HG03460 (cell line): ENCODE data around the gene CDK5RAP2.

Source experiments
- ATAC-seq: cut with Tn5 transposase; IDR thresholded peaks from one replicate; pipeline ENCODE4 v1.9.1; 2021; ENCODE audit not compliant: unreplicated experiment

CDK5RAP2 gene

DNA sequence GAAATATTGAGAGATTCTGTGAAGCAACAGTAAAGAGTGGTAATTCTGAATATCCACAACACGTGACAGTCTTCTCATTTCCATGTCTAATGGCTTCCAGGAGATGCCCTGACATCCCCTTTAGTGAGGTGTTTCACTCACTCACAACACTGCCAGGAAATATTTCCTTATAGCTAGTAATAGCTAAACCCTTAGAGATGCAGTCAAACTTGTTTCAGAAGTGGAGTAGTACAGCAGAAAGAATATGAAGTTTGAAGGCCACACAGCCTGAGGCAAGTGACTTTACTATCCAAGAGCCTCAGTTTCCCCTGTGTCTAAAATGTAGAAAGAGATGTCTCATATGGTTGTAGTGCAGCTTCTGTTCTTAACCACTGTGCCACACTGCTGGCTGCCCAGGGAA, 139.2 kb downstream of the CDK5RAP2 start:
- ATAC-seq, result no peak

DNA sequence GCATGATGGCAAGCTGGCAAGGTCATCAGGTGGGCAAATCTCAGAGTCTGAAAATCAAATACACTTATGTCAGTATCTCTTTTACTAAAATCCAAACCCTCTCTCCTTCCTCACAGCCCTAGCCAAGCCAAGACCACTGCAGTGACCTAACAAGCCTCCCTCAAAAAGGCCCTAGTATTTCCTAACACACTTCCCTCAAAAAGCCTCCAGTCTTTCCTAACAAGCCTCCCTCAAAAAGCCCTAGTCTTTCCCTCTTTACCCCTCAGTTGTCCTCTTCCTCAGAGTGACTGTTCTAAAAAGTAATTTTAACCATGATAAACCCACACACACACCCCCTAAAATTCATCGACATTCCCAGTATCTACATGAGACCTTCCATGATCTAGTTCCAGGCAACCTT, 140.0 kb downstream of the CDK5RAP2 start:
- no peak for ATAC-seq

DNA sequence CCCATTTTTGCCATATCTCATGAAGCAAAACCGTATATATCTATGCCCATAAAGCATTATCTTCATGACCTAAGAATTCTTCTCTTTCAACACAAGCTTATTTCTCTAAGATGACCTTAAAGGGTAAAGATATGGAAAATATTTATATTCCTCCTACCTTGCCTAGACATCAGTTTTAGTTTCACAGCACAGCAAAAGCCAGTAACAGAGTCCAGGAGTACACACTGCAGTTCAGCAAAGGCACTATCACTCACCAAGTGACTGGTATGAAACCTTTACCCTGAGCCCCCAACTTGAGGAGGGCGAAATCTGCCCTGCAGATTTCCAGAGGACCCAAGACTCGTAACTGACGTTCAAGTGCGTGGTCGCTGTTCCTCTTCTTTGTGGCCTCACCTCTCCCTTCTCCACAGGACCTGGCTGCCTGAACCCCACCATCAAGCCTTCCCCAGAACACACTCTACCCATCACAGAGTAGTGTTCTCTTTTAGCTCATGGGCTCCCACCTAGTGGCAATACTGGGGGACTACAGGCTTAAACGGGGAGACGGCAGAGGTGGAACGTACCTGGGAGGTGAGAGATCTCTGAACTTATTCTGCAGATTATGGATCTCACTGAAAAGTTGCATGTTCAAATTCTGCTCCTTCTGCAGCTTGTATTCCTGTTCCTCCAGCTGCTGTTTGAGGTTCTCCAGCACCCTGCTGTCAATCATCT, 141.0 kb downstream of the CDK5RAP2 start:
- peak; percentile 54 for ATAC-seq

DNA sequence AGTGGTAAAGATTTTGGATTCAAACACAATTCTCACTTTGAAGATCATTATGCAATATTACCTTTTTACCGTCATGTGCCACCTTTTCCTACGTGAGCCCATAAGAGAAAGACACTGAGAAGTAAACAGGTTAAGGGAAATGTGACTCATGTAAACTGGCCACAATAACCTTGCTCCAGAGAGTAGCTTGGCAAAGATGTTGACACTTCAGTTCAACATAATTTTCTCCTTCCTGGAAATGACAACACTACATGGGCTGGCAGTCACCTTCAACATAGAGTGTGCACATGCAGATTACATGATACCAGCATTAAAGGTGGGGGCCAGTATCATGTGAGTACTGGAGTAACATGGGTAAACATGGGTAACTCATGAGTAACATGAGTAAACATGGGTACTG, 141.9 kb downstream of the CDK5RAP2 start:
- no peak for ATAC-seq

DNA sequence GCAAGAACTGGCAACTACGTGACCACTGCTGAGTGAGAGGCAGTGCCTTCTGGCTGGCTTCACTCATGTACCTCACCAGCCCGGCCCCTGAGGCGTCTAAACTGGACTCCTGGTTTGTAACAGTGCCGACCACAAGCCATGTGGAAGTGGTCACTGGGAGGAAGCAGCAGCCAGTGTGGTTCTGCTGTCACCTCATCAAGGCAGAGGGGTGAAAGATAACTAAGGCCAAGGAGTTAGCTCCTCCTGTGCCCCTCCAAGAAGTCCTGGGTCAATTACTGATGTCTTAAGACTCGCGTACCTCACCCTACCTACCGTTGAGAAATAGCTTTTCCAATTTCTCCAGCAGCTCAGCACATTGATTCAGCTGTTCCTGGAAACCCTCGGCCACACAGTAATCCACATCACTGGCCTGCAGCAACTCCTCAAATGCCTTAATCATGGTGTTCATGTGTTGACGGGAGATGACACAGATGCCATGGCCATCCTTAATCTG, 142.9 kb downstream of the CDK5RAP2 start:
- no peak for ATAC-seq

DNA sequence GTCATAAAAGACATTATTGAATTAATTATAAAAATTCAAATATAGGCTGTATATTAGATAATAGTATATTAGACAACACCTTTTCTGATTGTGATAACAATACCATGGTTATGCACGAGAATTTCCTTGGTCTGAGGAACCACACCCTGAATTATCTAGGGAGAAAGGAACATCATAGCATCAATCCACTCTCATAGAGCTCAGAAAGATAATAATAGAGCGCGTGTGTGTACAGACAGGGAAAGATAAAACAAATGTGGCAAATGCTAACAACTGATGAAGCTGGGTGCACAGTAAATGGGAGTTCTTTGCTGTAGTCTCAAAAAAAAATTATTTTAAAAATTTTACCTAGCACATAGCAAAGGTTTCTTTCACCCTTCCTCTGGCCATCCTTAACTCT, 143.5 kb downstream of the CDK5RAP2 start:
- no peak for ATAC-seq

DNA sequence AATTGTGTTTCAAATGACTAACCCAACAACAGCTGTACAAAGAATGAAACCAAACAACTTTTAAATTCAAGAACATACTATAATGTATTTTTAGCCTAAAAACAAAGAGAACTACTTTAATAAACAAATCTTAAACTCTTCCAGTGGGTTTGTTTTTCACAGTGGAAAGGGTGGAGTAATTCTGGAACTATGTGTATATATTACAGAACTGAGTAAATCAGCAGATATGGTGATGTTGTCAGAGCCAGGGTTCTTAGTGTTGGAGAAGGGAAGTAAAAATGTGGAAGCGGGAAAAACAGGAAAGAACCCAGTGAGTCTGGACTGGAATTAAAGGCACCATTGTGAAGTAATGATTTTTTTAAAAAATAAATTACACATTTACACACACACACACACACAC, 144.9 kb downstream of the CDK5RAP2 start:
- ATAC-seq, result no peak

DNA sequence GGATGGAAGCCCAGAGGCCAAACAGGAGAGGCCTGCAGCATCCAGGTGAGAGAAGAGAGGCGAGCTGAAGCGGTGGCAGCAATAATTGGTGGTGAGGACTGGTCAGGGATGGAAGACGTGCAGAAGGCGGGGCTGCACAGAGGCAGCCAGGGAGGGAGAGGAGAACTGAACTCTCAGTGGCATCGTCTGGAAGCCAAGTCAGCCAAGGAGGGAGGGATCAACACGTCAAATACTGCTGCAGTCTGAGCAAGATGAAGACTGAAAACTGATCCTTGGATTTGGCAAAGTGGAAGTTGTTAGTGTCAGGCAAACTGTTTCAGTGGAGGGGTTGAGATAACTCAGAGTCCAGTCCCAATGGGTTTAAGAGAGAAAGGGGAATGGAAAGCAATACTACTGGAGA, 145.4 kb downstream of the CDK5RAP2 start:
- no peak for ATAC-seq

DNA sequence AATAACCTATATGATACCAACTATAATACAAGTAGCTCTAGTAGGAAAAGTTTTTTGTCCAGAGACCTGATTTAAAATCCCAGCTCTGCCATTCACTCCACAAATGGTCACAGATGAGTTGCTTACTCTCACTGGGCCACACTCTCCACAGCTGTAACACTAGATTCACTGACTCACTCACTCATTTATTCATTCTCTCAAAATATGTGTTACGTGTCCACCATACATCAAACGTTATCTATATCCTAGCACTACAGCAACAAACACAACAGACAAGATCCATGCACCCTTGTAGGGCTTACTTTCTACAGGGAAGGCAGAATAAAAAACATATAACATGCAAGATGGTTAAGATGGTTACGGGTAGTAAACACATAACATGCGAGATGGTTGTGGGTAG, 146.3 kb downstream of the CDK5RAP2 start:
- ATAC-seq, result no peak

DNA sequence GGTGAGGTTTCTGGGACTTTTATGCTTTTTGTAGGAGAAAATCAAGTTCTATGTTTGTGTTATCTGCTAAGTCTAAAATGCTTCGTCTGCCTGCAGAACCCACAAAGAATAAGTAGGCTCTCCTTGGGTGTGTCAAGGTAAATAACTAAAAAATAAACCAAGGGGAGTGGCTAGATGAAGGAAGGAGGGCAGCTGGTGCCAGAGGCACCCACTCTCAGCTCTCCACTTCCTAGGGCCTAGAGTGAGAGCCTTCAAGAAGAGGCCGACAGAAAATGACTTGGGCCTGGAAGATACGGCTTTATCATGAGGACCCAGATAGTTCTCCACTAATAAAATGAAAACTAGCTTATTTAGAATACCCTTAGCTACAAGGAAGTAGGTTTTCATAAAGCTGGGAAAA, 147.4 kb downstream of the CDK5RAP2 start:
- ATAC-seq, result no peak

DNA sequence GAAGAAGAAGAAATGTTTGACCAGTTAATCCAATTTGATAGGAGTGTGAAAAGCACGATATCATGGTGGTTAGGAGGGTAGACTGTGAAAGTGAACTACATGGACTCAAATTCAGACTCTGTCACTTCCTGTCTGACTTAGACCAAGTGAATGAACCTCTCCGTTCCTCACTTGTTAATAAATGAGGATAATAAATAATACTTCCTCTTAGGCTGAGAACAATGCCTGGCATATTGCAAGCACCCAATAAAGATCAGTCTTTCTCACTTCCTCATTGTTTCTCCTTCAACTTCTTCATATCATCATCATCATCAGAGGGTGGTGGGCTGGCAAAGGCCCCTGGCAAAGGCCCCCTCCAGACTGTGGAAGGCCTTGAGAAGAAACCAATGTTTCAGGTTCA, 148.7 kb downstream of the CDK5RAP2 start:
- ATAC-seq, result no peak

DNA sequence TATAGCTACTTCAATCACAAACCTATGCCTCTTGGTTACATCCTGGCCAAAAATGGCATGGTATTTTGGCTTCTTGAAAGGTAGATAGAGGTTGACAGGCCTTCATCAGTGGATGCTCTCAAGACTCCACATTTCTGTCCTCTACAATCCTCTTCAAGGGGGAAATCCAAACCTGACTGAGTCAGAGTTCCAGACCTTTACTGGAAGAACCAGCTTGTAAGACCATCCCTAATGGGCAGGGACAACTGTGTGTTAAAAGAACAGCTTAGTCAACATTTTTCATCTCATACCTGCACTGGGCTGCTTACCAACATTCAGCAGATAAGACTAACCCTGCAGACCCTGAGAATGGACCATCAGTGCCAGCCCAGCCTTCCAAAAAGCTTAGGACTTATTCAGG, 155.7 kb downstream of the CDK5RAP2 start:
- no peak for ATAC-seq

DNA sequence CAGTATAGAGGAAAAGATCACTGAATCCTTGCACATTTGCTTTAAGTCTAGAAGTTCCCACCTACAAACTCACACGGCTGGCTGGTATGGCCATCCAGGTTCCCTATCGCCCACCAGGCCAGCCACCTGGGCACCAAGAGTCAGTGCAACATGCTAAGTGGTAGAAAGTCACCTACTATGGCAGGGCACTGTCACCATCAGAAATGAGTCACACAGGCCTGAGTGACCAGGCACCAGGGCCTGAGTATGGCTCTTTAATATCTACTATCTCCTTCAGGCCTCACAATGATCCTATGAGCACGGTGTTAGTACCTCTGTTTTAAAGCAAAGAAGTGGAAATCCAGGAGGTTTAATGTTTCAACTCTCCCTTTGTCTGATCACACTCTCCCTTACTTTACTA, 156.2 kb downstream of the CDK5RAP2 start:
- ATAC-seq, result no peak

DNA sequence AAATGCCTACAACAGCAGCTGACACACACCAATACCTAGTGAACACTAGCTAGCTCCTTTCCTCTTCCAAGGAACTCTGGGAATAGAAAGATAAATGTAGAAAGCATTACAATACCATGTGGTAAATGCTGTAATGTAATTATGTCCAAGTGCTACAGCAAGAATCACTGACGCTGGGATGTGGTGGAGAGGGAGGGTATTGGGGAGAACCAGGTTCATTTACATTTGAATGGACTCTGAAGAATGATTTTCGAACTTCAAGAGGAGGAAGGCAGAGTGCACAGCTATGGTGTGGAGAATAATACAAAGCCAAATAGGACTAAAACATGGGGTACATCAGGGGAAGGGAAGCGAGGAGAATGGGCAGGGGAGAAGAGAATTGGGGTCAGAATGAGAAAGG, 158.0 kb downstream of the CDK5RAP2 start:
- ATAC-seq, result no peak

DNA sequence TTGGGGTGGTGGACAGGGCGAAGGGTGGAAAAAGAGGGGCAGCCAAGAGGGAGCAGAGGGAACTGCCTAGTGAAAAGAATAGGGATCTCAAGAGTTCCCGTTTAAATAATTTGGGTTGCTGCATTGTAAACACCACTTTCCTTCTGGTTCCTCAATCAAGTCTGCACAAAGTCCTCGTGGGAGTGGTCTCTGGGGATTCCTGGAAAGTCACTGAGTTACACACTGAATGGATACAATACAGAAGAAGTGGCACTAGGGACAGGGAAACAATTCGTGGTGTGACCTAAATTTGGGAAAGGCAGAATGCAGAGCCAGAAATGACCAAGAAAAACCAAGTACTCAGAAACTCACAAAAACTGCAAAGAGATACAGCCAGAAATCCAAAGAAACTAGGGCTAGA, 161.7 kb downstream of the CDK5RAP2 start:
- ATAC-seq, result no peak

DNA sequence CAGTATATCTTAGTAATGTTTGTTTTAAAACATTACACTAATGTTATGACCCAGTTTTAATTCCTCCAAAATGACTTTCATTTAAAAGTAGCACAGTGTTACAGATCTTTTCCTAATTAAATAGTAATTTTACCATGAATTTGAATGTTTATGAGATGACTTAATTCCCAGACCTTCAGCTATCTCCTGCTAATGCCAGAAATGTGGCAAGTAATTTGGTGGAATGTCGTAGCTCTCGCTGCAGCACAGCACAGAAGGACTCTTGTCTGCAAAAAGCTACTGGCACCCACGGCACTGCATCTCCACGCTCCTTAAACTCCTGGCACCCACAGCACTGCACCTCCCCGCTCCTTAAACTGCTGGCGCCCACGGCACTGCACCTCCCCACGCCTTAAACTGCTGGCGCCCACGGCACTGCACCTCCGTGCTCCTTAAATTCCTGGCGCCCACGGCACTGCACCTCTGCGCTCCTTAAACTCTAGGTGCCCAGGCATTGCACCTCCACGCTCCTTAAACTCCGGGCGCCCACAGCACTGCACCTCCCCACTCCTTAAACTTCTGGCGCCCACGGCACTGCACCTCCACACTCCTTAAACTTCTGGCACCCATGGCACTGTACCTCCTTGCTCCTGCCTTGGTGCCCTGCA, 163.1 kb downstream of the CDK5RAP2 start:
- no peak for ATAC-seq

DNA sequence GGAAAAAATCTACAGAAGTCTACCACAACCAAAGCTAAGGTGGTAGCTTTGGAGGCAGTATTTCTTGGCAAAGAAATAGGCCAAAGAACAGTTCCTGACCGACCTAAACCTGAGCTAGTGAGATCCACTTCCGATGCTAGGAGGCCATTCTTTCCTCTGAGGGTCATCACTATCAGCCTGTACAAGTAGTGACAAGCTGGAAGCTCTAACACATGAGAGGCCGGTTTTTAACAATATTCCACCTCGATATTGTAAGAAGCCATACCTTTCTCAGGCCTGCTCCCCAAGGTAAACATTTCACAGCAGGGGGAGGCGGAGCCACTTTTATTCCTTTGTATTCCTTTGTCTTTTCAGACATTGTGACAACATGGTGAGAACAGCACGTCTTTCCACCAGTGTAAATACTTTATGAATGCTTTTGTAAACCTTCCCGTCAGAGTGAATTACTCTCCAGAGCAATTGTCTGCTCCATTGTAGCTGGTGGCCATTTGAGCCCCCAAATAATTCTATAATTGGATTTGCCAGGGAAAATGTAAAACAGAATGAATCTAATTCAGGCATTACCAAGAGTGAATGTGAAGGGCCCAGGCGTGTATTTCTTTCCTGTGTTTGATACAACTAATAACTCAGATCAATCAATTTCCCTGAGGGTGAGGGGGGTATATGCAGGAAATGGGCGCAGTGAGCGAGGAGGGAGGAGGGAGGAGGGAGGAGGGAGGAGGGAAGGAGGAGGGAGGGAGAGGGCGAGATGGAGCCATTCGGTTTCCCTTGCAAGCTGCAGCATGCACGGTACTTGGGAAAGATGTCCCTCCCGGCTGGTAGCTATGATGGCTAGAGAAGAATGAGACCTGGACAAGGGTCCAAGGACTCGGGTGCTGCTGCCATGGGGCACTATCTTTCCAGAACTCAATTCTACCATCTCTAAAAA, 166.6 kb downstream of the CDK5RAP2 start:
- no peak for ATAC-seq

DNA sequence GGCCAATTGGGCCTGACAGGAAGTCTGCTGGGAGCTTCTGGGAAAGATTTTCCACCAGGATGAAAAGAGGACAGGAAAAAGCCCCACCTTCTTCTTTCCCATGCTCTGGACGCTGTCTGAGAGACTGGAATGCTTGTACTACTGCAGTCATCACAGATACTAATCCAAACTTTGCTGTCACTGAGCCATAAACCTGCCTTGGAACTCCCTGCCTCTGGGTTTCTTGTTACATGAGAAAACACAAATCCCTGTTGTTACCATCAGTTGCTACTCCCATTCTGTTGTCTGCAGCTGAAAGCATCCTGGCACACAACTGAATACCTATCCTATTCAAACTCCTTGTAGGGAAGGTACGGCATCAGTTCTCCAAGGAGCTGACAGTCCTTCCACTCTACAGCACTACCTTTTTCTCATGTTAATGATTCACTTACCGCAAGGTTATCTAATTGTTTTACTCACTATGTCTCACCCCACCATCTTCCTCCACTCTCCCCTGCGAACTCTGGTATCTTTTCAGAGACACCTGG, 167.5 kb downstream of the CDK5RAP2 start:
- ATAC-seq, result no peak

DNA sequence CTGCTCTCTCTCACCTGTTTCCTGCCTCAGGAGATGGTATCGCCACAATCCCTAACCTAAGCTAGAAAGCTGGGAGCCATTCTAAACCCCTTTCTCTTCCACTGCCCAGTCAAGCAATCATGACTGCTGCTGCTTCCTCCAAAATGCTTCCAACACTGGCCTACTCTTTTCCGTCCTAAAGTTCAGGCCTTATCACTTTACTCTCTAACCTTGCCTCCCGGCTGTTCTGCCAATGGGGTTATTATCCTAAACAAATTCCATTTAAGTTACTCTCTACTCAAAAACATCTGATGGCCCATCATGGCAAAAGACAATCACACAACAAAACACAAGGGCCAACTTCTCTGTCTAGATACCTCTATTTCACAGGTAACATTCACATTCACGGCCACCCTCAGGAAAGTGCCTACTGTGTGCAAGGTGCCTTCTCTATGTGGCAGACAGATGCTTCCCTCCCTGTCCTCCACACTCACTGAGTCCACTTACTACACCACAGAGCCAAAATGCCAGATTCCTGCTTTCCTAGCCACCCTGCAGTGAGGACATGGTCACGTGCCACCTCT, 168.0 kb downstream of the CDK5RAP2 start:
- no peak for ATAC-seq

DNA sequence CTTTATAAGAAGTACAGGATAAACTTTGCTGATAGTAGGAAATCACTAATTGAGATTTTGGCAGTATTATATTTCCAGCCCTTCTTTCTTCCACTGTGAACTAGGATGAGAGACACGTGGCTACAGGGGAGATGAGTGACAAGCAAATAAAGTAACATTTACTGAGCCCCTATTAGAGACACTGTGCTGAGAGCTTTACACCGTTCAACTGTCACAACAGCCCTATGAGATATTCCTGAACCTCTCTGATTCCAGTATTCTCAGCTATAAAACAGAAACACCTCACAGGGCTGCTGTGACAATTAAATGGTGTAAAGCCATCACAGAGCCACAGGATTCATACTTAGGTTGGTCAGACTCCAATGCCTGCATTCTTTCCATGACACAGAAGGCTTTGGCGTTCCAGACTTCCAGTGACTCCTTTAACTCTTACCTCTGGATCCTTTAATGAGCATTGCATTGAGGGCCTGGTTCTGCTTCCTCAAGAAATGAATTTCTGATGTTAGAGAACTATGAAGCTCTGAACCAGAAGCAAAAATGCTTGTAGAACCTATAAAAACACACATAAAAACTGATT, 169.0 kb downstream of the CDK5RAP2 start:
- no peak for ATAC-seq
